NCI-H2196 (cell line): ENCODE measurements around the gene ABCG4.
"Not testable (repeated sequence)": the region's sequence is repeated elsewhere in the genome, so short reads cannot be mapped to it uniquely, and the experiment has no call there.

Experiments used
- DNase-seq: peaks from one replicate; lab custom pipeline; 2025; ENCODE audit not compliant: unreplicated experiment; lab: John Stamatoyannopoulos, UW

Gene ABCG4

GRCh38 chr11:119115484-119116234 lies 33.2 kb upstream of the ABCG4 start:
- DNase-seq = no peak

- no peak for DNase-seq
These were observed 32.6 kb upstream of the ABCG4 start for GRCh38 chr11:119116235-119116594.

- no peak for DNase-seq
These were observed 32.3 kb upstream of the ABCG4 start for GRCh38 chr11:119116601-119117000.

DNA sequence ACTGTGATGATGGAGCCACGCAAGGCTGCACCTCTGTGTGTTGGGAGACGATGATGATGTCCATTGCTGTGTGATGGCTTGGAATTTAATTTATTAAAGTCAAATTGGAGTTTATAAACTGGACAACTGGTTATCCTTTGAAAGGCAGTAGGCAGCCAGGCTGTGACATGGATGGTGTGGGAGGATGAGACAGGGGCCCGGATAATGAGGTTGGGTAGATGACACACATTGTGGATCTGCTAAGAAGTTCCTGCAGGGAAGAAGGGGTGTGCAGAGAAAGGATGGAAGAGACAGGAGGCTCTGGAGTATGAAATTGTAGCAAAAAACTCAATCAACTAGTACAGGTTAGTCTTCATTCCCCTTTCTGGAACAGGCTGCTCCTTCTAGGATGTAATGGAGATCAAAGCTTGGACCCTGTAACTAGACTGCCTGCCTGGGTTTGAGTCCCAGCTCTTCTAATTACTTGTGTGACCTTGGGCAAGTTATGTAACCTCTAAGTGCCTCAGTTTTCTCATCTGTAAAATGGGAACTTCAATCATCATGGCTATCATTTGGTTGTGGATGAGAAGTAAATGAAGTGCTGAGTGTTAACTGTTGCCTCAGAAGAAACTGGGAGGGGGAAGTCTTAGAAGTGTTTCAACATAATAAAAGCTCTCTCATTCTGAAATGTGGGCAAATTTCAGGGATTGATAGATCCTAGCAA lies 31.7 kb upstream of the ABCG4 start:
- DNase-seq = no peak

DNA sequence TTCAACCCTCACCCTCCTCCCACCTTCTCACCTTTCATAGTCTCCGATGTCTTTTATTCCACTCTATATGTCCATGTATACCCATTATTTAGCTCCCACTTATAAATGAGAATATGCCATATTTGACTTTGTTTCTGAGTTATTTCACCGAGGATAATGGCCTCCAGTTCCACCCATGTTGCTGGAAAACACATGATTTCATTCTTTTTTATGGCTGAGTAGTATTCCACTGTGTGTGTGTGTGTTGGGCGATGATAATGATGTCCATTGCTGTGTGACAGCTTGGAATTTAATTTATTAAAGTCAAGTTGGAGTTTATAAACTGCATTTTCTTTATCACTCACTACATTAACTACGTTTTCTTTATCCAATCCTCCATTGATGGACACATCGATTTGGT lies 30.6 kb upstream of the ABCG4 start:
- DNase-seq = no peak

- no peak for DNase-seq
These were observed 29.9 kb upstream of the ABCG4 start for GRCh38 chr11:119118946-119119345.

GRCh38 chr11:119120639-119121007 lies 28.2 kb upstream of the ABCG4 start:
- peak; percentile 31 for DNase-seq

GRCh38 chr11:119121008-119121810 lies 27.6 kb upstream of the ABCG4 start, which contains the start of gene HINFP:
Gene HINFP (plus strand): TSS chr11:119121580. CDS start chr11:119126945, 5,365 bp downstream.
- DNase-seq = peak; percentile 99

GRCh38 chr11:119121811-119122124 lies 27.1 kb upstream of the ABCG4 start:
- DNase-seq = no peak

DNA sequence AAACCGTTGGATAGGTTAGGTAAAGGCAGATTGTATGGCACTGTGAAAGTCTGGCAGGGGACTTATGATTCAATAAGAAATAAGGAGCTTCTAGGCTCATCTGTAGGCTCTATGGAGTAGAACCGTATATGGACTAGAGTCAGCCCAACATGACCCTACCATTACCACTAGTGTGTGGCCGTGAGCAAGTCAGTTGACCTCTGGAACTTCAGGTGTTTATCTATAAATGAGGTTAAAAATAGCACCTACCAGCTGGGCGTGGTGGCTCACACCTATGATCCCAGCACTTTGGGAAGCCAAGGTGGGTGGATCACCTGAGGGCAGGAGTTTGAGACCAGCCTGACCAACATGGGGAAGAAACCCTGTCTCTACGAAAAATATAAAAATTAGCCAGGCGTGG lies 23.0 kb upstream of the ABCG4 start:
- no peak for DNase-seq

DNA sequence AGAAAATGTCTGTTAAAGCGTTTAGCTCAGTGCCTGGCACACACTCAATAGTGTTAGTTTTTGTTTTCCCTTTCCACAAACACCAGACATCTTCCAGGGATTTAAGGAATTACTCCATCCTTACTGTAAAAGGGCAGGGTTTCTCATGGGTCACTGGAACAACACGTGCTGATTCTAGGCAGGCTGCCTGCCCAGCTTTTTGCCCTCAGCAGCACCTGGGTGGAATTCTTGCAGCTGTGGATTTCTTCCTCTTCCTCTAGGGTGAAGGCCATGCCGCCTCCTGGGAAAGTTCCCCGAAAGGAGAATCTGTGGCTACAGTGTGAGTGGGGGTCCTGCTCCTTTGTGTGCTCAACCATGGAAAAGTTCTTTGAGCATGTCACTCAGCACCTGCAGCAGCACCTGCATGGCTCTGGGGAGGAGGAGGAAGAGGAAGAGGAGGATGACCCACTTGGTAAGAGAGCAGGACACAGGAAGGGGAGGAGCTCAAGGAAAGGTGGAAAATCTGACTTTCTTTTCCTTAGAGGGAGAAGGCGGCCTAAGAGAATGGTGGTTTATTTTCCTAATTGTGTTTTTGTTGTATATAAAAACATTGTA lies 22.1 kb upstream of the ABCG4 start:
- no peak for DNase-seq

- no peak for DNase-seq
These were observed 18.2 kb upstream of the ABCG4 start for GRCh38 chr11:119130662-119131061.

- no peak for DNase-seq
These were observed 14.4 kb upstream of the ABCG4 start for GRCh38 chr11:119134389-119134978.

GRCh38 chr11:119139276-119139675 lies 9.6 kb upstream of the ABCG4 start:
- not testable (repeated sequence) for DNase-seq

GRCh38 chr11:119144825-119145486 lies 3.9 kb upstream of the ABCG4 start:
- DNase-seq = peak; percentile 57

- no peak for DNase-seq
These were observed 3.3 kb upstream of the ABCG4 start for GRCh38 chr11:119145551-119145950.

GRCh38 chr11:119147604-119148333 lies 1.1 kb upstream of the ABCG4 start:
- DNase-seq = no peak

GRCh38 chr11:119148720-119149017 lies 183 bp upstream of the ABCG4 start:
- DNase-seq = peak; percentile 22

- no peak for DNase-seq
These were observed 979 bp downstream of the ABCG4 start for GRCh38 chr11:119149786-119150275.

- DNase-seq = no peak
These were observed 3.2 kb downstream of the ABCG4 start for GRCh38 chr11:119152043-119152442.
